ENCODE data around the gene ARID1B.
A peak's percentile ranks its signal among the peaks of the same experiment; 100 is the strongest.

Gene ARID1B

GRCh38 chr6:156782691-156783320 lies 5.6 kb downstream of the ARID1B start:
- peak overlapping the region; percentile 75 for H3K4me3 ChIP-seq (ENCODE audit: low read depth, low read length)
- H3K36me3 ChIP-seq (ENCODE audit: control insufficient read depth, insufficient read depth, low read length): peaks cover 11% of the 10 kb centered on the region

GRCh38 chr6:156783958-156784357 lies 6.8 kb downstream of the ARID1B start:
- Histone ChIP-seq H3K4me3 (ENCODE audit: low read depth, low read length) (peak overlapping the region; percentile 27), H3K36me3 (ENCODE audit: control insufficient read depth, insufficient read depth, low read length) (peaks cover 11% of the 10 kb centered on the region), H3K9ac (ENCODE audit: low read depth, low read length) (no peak overlapping the region), H3K4me1 (ENCODE audit: control insufficient read depth, insufficient read depth, low read length) (peaks cover 73% of the 10 kb centered on the region), H3K27me3 (ENCODE audit: control insufficient read depth, insufficient read depth, low read length) (no peaks in the 10 kb centered on the region), H3K9me3 (ENCODE audit: control insufficient read depth, insufficient read depth, low read length) (no peaks in the 10 kb centered on the region), H3K27ac (ENCODE audit: low read depth, low read length) (no peak overlapping the region)

More at GRCh38 chr6:156782691-156783320, 5.6 kb downstream of the ARID1B start:
- H3K27me3 ChIP-seq (ENCODE audit: control insufficient read depth, insufficient read depth, low read length): no peaks in the 10 kb centered on the region
- peak overlapping the region; percentile 27 for H3K27ac ChIP-seq (ENCODE audit: low read depth, low read length)
- H3K4me1 ChIP-seq (ENCODE audit: control insufficient read depth, insufficient read depth, low read length): peaks cover 62% of the 10 kb centered on the region
- H3K9me3 ChIP-seq (ENCODE audit: control insufficient read depth, insufficient read depth, low read length): no peaks in the 10 kb centered on the region
- H3K9ac ChIP-seq (ENCODE audit: low read depth, low read length): no peak overlapping the region

- no peak overlapping the region for H3K27ac ChIP-seq (ENCODE audit: low read depth, low read length)
- peaks cover 87% of the 10 kb centered on the region for H3K4me1 ChIP-seq (ENCODE audit: control insufficient read depth, insufficient read depth, low read length)
Observed at GRCh38 chr6:156786652-156787051, 9.5 kb downstream of the ARID1B start.

GRCh38 chr6:156787569-156788492 lies 10.7 kb downstream of the ARID1B start:
- Histone ChIP-seq H3K4me3 (ENCODE audit: low read depth, low read length) (no peak overlapping the region), H3K4me1 (ENCODE audit: control insufficient read depth, insufficient read depth, low read length) (peaks cover 86% of the 10 kb centered on the region)

More at GRCh38 chr6:156786652-156787051, 9.5 kb downstream of the ARID1B start:
- no peak overlapping the region for H3K9ac ChIP-seq (ENCODE audit: low read depth, low read length)
- no peak overlapping the region for H3K4me3 ChIP-seq (ENCODE audit: low read depth, low read length)
- H3K36me3 ChIP-seq (ENCODE audit: control insufficient read depth, insufficient read depth, low read length): peaks cover 11% of the 10 kb centered on the region
- no peaks in the 10 kb centered on the region for H3K27me3 ChIP-seq (ENCODE audit: control insufficient read depth, insufficient read depth, low read length)
- H3K9me3 ChIP-seq (ENCODE audit: control insufficient read depth, insufficient read depth, low read length): no peaks in the 10 kb centered on the region

GRCh38 chr6:156789081-156789943 lies 12.1 kb downstream of the ARID1B start:
- peaks cover 11% of the 10 kb centered on the region for H3K36me3 ChIP-seq (ENCODE audit: control insufficient read depth, insufficient read depth, low read length)
- peaks cover 79% of the 10 kb centered on the region for H3K4me1 ChIP-seq (ENCODE audit: control insufficient read depth, insufficient read depth, low read length)
- H3K9me3 ChIP-seq (ENCODE audit: control insufficient read depth, insufficient read depth, low read length): no peaks in the 10 kb centered on the region
- no peaks in the 10 kb centered on the region for H3K27me3 ChIP-seq (ENCODE audit: control insufficient read depth, insufficient read depth, low read length)
- H3K9ac ChIP-seq (ENCODE audit: low read depth, low read length): no peak overlapping the region
- H3K4me3 ChIP-seq (ENCODE audit: low read depth, low read length): no peak overlapping the region
- H3K27ac ChIP-seq (ENCODE audit: low read depth, low read length): peak overlapping the region; percentile 25

More at GRCh38 chr6:156787569-156788492, 10.7 kb downstream of the ARID1B start:
- Histone ChIP-seq H3K36me3 (ENCODE audit: control insufficient read depth, insufficient read depth, low read length) (peaks cover 11% of the 10 kb centered on the region), H3K27ac (ENCODE audit: low read depth, low read length) (no peak overlapping the region), H3K27me3 (ENCODE audit: control insufficient read depth, insufficient read depth, low read length) (no peaks in the 10 kb centered on the region), H3K9me3 (ENCODE audit: control insufficient read depth, insufficient read depth, low read length) (no peaks in the 10 kb centered on the region), H3K9ac (ENCODE audit: low read depth, low read length) (no peak overlapping the region)

- no peak overlapping the region for H3K9ac ChIP-seq (ENCODE audit: low read depth, low read length)
- H3K9me3 ChIP-seq (ENCODE audit: control insufficient read depth, insufficient read depth, low read length): no peaks in the 10 kb centered on the region
- H3K4me1 ChIP-seq (ENCODE audit: control insufficient read depth, insufficient read depth, low read length): peaks cover 85% of the 10 kb centered on the region
Observed at GRCh38 chr6:156790711-156791319, 13.6 kb downstream of the ARID1B start.

GRCh38 chr6:156791320-156791850 lies 14.2 kb downstream of the ARID1B start:
- Histone ChIP-seq H3K9me3 (ENCODE audit: control insufficient read depth, insufficient read depth, low read length) (no peaks in the 10 kb centered on the region), H3K4me1 (ENCODE audit: control insufficient read depth, insufficient read depth, low read length) (peaks cover 87% of the 10 kb centered on the region), H3K27me3 (ENCODE audit: control insufficient read depth, insufficient read depth, low read length) (no peaks in the 10 kb centered on the region), H3K9ac (ENCODE audit: low read depth, low read length) (0 out of 2 replicates have a peak overlapping the region, but pooled peaks have one; percentile 34), H3K27ac (ENCODE audit: low read depth, low read length) (peak overlapping the region; percentile 61), H3K36me3 (ENCODE audit: control insufficient read depth, insufficient read depth, low read length) (no peaks in the 10 kb centered on the region), H3K4me3 (ENCODE audit: low read depth, low read length) (peak overlapping the region; percentile 10; the same call in 1 of the 2 replicates)

More at GRCh38 chr6:156790711-156791319, 13.6 kb downstream of the ARID1B start:
- peak overlapping the region; percentile 10; the same call in 1 of the 2 replicates for H3K4me3 ChIP-seq (ENCODE audit: low read depth, low read length)
- no peaks in the 10 kb centered on the region for H3K27me3 ChIP-seq (ENCODE audit: control insufficient read depth, insufficient read depth, low read length)
- H3K36me3 ChIP-seq (ENCODE audit: control insufficient read depth, insufficient read depth, low read length): no peaks in the 10 kb centered on the region
- H3K27ac ChIP-seq (ENCODE audit: low read depth, low read length): peak overlapping the region; percentile 55

GRCh38 chr6:156793200-156793599 lies 16.0 kb downstream of the ARID1B start:
- peaks cover 75% of the 10 kb centered on the region for H3K4me1 ChIP-seq (ENCODE audit: control insufficient read depth, insufficient read depth, low read length)
- no peak overlapping the region for H3K27ac ChIP-seq (ENCODE audit: low read depth, low read length)
- no peak overlapping the region for H3K4me3 ChIP-seq (ENCODE audit: low read depth, low read length)
- H3K9me3 ChIP-seq (ENCODE audit: control insufficient read depth, insufficient read depth, low read length): no peaks in the 10 kb centered on the region
- no peak overlapping the region for H3K9ac ChIP-seq (ENCODE audit: low read depth, low read length)
- H3K27me3 ChIP-seq (ENCODE audit: control insufficient read depth, insufficient read depth, low read length): no peaks in the 10 kb centered on the region
- H3K36me3 ChIP-seq (ENCODE audit: control insufficient read depth, insufficient read depth, low read length): no peaks in the 10 kb centered on the region

GRCh38 chr6:156794546-156795354 lies 17.6 kb downstream of the ARID1B start:
- no peaks in the 10 kb centered on the region for H3K36me3 ChIP-seq (ENCODE audit: control insufficient read depth, insufficient read depth, low read length)
- no peak overlapping the region for H3K9ac ChIP-seq (ENCODE audit: low read depth, low read length)
- peaks cover 59% of the 10 kb centered on the region for H3K4me1 ChIP-seq (ENCODE audit: control insufficient read depth, insufficient read depth, low read length)
- no peak overlapping the region for H3K4me3 ChIP-seq (ENCODE audit: low read depth, low read length)
- no peak overlapping the region for H3K27ac ChIP-seq (ENCODE audit: low read depth, low read length)
- H3K27me3 ChIP-seq (ENCODE audit: control insufficient read depth, insufficient read depth, low read length): no peaks in the 10 kb centered on the region
- H3K9me3 ChIP-seq (ENCODE audit: control insufficient read depth, insufficient read depth, low read length): no peaks in the 10 kb centered on the region
